ENCODE measurements around the gene MADD. TPM values are rescaled to one million over a fixed set of nuclear protein-coding genes. Genes with fewer than 3 reads are reported as not detected.

MADD gene
- total RNA-seq, 1 donor from 2014 or later, result 88.1 TPM

DNA sequence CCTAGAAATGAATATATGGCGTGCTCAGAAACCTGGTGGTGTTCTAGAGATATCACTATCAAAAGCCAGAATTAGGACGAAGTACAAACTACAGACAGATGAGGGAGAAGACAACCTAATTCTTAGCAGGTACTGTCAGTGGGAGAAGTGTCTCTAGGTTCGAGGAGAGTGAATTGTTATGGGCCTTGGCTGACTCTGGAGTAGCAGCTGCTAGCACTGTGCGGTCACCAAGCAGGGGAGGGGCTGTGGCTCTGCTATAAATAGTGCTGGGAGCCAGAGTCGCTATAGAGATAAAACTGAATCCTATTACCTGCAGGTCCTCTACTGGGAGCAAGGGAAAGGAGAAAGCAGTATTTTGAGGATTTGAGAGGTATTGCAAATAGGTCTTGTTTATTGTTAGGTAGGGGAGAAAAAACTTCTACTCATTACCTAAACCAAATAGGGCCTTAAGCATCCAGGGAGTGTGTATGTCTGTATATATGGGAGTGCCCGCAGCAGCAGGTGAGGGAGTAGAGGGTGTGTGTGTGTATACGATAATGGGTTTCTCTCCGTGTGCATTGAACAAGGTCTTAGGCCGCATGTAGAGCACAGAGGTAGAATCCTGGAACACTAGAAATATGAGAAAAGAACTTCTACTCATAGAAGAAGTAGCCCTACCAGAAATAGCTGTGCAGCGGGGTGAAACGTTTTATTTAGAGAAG, 2.2 kb downstream of the MADD start:
- intact Hi-C loops (cut with micrococcal nuclease), result no loop called here

DNA sequence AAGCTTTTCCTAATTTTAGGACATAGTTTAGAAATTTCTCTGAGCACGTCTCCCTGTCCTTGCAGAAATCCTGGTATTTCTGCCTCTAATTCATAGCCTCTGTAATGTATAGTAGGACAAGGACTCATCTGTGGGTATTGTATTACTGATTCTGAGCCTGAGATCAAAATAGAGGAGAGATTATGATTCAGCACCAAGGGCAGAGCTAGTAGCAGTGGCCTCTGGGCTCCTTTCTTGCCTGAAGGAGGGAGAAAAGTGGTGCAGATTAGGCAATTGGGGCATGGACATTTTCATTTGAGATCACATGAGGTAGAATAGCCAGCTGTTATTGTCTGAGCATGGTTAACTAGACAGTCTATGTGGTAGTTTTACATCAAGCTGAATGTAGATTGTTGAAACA, 2.8 kb downstream of the MADD start:
- intact Hi-C loops (cut with micrococcal nuclease), result loop anchor here (1.0 kb wide), 1 partner anchor 574 kb away; no protein-coding TSS in a partner anchor

DNA sequence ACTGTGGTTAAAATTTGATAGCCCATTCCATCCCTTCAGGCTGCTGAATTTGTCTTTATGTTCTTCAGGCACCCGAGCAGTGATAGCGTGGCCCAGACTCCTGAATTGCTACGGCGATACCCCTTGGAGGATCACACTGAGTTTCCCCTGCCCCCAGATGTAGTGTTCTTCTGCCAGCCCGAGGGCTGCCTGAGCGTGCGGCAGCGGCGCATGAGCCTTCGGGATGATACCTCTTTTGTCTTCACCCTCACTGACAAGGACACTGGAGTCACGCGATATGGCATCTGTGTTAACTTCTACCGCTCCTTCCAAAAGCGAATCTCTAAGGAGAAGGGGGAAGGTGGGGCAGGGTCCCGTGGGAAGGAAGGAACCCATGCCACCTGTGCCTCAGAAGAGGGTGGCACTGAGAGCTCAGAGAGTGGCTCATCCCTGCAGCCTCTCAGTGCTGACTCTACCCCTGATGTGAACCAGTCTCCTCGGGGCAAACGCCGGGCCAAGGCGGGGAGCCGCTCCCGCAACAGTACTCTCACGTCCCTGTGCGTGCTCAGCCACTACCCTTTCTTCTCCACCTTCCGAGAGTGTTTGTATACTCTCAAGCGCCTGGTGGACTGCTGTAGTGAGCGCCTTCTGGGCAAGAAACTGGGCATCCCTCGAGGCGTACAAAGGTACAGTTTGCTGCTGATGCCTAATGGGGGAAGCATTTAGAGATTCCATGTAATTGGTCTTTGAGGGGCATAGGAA, 4.7 kb downstream of the MADD start:
- intact Hi-C loops (cut with micrococcal nuclease), result no loop called here

DNA sequence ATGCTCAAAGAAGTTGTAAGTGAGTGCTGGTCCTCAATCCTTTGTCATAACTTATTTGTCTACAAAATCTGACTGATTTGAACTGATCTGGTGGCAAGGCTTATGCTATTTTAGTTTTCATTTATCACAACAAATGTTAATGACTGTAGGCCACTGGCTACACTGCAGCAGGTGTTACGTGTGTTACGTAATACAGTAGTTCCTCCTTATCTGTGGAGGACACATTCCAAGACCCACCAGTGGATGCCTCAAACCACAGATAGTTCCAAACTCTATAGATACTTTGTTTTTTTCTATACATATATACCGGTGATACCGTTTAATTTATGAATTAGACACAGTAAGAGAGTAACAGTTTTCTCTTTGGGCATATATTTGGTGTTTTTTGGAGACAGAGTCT, 7.0 kb downstream of the MADD start:
- intact Hi-C loops (cut with micrococcal nuclease), result no loop called here

DNA sequence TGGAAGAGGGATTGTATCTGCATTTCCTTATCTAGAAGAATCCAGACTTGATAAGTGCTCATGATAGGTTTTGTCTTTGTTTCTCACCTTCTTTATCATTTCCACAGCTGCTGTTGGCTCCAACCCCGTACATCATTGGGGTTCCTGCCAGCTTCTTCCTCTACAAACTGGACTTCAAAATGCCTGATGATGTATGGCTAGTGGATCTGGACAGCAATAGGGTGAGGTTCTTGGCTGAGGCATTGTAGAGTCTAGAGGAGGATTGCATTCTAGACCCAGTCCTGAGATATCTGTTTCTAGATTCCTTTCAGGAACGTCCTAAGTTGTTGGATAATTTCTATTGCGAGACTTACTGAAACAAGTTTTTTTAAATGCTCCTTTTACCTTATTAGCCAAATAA, 8.1 kb downstream of the MADD start:
- intact Hi-C loops (cut with micrococcal nuclease), result no loop called here

DNA sequence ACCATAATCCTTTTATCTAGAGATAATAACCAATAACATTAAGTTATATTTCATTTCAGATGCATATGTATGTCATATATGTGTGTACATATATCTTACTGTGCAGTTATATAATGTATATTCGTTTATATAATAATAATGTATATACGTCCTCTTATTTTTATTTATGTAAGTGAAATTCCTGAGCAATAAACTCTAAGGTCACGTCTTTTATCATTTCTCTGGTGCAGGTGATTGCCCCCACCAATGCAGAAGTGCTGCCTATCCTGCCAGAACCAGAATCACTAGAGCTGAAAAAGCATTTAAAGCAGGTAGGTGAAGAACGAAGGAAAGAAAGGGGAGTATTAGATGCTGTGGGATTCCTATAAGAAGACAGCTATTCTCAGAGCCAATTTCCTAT, 8.8 kb downstream of the MADD start:
- intact Hi-C loops (cut with micrococcal nuclease), result no loop called here

DNA sequence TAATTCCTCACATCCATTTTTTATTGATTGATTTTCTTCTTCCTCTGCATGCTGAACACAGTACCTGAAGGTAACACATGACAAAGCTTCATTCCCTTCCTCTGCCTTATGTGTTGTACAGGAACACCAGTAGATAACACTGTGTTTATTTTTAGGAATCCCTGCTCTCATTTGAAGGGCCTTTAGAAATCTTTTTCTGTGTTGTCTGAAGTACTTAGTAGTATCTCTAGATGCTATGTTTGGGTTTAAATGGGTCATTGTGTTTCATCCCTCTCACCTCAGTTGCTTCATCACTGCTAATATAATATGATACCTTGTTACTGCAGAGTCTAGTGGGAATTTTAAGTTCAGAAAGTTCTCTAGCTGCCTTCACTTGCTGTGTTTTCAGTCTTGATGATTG, 10.2 kb downstream of the MADD start:
- intact Hi-C loops (cut with micrococcal nuclease), result loop anchor here (2.0 kb wide), 1 partner anchor 547 kb away; no protein-coding TSS in a partner anchor

DNA sequence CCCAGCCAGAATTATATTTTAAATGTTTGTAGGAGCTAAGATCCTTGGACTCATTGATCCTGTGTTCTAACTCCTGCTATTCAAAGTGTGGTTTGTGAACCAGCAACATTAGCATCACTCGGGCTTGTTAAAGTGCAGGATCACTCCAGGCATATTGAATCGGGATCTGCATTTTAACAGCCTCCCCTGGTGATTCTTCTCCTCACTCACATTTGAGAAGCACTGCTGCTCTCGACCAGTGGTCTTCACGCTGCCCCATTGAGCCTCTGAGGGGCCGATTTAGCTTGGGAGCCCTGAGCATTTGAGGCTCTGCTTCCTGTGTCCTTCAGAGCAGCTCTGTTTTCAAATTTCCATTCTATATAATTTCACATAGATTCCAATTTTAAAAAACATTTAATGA, 10.9 kb downstream of the MADD start:
- intact Hi-C loops (cut with micrococcal nuclease), result loop anchor here (2.0 kb wide), 1 partner anchor 546 kb away; no protein-coding TSS in a partner anchor

DNA sequence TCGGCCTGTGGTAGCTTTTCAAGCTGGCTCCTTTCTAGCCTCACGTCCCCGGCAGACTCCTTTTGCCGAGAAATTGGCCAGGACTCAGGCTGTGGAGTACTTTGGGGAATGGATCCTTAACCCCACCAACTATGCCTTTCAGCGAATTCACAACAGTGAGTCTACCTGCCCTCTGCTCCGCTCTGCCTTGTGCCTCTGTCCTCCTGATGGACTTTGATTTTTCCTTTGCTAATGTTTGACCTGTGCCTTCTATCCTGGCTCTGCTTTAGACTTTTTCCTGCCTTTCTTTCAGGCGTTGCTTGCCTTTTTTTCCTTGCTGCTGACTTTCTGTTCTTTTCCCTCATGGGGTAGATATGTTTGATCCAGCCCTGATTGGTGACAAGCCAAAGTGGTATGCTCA, 12.5 kb downstream of the MADD start:
- intact Hi-C loops (cut with micrococcal nuclease), result no loop called here

DNA sequence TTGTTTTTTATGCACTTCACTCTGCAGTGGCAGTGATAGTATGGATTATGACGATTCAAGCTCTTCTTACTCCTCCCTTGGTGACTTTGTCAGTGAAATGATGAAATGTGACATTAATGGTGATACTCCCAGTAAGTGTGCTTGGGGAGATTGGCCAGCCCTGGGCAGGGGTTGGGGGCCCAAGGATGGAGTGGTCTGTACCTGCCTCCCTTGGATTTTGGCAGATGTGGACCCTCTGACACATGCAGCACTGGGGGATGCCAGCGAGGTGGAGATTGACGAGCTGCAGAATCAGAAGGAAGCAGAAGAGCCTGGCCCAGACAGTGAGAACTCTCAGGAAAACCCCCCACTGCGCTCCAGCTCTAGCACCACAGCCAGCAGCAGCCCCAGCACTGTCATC, 14.2 kb downstream of the MADD start:
- intact Hi-C loops (cut with micrococcal nuclease), result no loop called here

DNA sequence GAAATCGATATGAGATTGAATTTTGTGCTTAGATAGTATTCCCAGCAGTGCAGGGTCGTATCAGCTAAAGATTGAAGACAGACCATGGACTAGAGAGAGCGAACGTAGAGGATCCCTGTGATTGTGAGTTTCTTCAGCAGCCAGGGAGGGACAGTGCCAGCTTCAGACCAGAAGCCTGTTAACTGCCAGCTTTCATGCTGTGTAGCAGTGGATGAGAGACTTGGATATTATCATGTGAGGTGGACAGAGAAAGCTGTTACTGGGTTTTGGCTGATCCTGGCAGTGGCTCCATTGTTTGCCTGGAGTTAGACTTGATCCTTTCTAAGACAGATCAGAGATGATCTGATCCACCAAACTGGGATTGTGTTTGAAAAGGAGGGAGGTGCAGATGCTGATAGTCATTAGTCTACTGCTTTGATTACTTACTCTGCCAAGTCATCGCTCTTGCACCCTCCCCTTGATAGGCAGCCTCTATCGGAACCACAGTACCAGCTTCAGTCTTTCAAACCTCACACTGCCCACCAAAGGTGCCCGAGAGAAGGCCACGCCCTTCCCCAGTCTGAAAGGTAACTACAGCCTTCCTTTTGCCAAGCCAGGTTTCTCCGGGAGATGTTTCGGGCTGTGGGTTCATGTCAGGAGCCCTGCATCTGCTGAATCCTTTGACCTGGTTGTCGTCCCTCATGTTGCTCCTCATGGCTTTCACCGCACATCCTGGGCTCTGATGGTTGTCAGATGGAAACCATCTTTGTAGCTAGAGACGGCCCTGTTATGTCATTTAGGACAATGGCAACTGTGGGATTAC, 16.2 kb downstream of the MADD start:
- intact Hi-C loops (cut with micrococcal nuclease), result no loop called here

DNA sequence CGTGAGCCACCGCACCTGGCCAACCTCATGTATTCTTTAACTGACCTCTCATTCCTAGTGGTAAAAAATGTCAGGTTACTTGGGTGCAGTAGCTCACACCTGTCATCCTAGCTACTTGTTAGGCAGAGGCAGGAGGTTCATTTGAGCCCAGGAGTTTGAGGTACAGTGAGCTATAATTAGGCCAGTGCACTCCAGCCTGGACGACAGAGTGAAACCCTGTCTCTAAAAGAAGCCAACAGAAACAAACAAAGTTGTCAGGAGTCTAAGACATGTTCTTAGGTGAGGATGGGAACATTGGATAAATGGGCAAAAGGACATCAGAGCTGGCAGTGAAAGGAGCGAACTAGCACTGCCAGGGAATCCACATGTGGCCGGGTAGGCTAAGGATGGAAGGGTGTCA, 18.1 kb downstream of the MADD start:
- intact Hi-C loops (cut with micrococcal nuclease), result no loop called here

DNA sequence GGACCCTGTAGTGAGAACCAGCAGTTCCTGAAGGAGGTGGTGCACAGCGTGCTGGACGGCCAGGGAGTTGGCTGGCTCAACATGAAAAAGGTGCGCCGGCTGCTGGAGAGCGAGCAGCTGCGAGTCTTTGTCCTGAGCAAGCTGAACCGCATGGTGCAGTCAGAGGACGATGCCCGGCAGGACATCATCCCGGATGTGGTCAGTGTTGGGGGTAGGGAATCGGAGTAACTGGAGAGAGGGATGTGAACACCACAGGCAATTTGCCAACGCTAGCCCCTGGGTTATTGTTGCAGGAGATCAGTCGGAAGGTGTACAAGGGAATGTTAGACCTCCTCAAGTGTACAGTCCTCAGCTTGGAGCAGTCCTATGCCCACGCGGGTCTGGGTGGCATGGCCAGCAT, 19.9 kb downstream of the MADD start:
- intact Hi-C loops (cut with micrococcal nuclease), result no loop called here

DNA sequence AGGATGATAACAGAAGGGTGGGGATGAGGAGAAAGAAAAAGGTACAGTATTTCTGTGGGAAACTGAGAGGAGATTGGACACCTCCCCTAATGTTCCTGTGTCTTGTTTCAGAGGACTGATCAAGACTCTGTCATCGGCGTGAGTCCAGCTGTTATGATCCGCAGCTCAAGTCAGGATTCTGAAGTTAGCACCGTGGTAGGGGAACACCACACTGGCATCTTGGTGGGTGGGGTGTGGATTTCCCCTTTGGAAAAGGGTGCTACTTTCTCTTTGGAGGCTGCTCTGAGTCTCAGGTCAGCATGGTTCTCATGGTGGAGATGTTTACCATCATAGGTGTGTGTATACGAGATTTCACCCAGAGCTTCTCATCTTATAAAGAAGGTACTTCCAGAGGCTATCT, 25.5 kb downstream of the MADD start:
- intact Hi-C loops (cut with micrococcal nuclease), result no loop called here

DNA sequence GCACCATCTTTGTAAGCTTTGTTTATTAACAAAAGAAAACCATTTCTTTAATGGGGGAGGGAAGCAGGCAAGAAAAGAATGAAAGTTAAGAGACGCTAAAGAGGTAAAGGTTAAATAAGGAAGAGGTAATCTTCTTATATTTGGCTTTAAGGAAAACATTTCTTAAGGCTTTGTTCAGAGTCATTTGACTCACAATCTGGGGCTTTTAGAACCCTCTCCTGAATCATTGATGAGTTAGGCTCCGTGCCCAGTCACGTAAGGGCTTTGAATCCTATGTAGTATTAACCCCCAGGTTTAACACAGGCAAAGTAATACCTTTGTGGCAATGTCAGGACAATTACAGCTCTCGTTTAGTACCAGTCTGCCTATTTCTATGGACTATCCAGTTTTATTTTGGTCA, 26.1 kb downstream of the MADD start:
- intact Hi-C loops (cut with micrococcal nuclease), result no loop called here

DNA sequence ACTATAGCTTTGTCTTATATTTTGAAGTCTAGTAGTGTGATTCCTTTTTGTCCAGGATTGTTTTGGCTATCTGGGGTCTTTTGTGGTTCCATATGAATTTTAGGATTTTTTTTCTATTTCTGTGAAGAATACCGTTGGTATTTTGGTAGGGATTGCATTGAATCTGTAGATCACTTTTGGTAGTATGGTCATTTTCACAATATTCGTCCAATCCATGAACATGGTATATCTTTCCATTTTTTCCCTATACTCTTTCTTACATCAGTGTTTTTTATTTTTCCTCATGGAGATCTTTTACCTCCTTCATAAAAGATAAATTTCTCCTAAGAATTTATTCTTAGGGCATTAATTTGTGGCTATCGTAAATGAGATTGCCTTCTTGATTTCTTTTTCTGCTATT, 29.1 kb downstream of the MADD start:
- intact Hi-C loops (cut with micrococcal nuclease), result no loop called here

DNA sequence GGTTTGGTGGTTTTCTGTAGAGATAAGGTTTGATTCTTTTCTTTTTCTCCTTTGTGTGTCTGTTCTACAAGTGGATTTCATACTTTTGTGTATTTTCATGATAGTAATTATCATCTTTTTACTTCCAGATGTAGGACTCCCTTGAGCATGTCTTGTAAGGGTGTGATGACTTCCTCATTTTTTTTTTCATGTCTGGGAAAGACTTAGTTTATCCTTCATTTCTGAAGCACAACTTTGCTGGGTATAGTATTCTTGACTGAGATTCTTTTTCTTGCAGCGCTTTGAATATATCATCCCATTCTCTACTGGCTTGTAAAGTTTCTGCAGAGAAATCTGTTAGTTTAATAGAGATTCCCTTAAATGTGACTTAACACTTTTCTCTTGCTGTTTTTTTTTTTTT, 32.9 kb downstream of the MADD start:
- intact Hi-C loops (cut with micrococcal nuclease), result no loop called here

DNA sequence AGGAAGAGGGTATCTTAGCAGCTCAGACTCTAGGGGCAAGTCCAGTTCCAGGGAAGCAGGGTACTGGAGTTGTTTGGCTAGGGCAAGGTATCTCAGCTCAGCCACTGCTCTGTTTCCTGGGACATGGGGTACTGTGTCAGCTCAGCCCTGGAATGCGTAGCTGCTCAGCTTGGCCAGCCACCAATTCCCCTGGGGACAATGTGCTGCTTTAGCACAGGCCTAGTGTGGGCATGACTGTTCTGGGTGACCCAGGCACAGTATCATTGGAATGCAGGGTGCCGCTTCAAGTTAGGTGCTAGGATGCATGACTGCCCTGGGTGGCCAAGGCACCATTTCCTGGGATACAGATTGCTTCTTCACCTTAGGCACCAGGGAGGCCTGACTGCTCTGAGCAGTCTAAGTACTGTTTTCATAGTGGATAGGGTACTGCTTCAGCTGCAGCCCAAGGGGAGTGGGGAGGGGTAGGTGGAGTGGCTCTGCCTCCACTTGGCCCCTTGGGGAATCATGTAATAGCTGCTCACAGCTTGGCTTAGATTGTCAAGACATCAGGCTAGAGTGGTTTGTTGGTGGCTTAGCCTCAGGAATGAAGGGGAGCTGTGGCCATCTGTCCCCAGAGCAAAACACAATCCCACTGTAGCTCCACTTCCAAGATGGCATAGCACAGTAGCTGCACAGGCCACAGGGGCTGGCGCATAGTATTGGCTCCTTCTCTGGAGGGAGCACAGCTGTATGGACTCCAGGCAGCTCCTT, 36.0 kb downstream of the MADD start:
- intact Hi-C loops (cut with micrococcal nuclease), result no loop called here

DNA sequence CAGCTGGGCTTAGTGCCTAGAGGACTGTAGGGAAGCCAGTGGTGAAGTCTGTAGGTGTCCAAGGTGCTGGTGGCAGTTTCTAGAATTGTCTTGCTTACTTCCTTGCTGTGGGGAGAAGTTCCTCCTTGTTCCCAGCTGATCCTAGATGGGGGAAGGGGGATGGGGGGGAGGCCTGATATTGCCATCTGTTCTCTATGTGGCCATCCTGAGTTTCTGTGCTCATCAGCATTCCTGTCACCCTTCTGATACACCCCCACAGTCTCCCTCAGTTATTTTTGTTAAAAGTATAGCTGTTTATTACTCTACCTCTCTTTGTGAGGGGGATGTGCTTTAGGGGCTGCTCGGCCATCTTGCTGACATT, 36.5 kb downstream of the MADD start:
- intact Hi-C loops (cut with micrococcal nuclease), result no loop called here

DNA sequence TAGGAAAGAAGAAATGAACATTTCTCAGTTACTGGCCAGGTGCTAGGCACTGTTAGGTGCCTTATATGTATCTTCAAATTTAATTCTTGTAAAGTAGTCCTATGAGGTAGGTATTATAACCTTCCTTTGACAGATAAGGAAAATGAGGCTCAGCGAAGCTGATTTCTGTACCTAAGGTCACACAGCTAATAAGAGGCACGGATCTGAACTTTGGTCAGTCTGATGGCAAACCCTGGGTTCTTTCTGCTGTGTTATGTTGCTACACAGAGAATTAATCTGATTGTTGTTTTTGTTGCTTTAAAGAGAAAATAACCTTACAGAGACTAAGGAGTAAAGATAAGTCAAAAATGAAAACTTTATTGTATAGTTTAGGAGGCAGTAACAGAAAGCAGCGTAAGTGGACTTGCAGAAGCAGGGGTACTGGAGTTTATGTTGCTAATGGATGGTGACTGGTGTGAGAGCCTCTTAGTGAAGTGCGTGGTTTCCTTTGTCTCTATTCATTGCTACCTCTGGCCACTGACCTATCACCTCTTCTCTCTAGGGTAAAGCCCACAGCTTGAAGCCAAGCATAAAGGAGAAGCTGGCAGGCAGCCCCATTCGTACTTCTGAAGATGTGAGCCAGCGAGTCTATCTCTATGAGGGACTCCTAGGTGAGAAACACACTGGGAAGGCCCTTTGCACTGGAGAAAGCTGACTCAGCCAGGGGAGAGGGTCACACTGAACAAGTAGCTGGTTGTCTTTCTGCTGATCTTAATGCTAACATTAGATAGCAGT, 38.3 kb downstream of the MADD start:
- intact Hi-C loops (cut with micrococcal nuclease), result no loop called here

DNA sequence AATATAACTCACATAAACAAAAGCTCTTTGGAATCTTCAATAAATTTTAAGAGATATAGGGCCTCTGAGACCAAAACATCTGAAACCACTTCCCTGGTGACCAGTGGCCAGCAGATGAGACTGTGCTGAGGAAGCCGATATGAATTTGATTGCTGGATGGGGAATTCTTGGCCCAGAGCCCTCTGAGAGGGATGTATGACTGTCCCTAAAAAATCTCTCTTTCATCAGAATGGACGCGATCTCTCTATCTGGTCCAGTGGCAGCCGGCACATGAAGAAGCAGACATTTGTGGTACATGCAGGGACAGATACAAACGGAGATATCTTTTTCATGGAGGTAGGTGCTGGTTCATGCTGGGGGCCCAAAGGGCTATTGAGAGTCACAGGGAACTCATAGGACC, 45.1 kb downstream of the MADD start:
- intact Hi-C loops (cut with micrococcal nuclease), result no loop called here
